K562 (cell line): ENCODE measurements around the gene NRP1. TPM values are rescaled to one million over a fixed set of nuclear protein-coding genes. Genes with fewer than 3 reads are reported as not detected.

Source experiments
- ATAC-seq: fragments of 200-7000 bp; cut with Tn5 transposase; 3 replicates; pipeline ENCODE4 v1.9.1; 2020; ENCODE audit warnings: moderate library complexity
- BruUV-seq: library from RNA; stranded (reverse); fragments of 400-500 nt; replicated peaks from 2 replicates; lab custom pipeline; 2021; lab: Mats Ljungman, UMichigan
- CTCF ChIA-PET: fragments of 300-600 bp; formaldehyde crosslinking; extraction: SDS; loops from one replicate; lab custom pipeline; 2021; ENCODE audit warnings: low intra/inter-chr PET ratio; lab: Yijun Ruan, JAX
- POLR2A ChIA-PET: fragments of 300-600, 350-650 bp; sonication (Branson Sonifier 250); formaldehyde crosslinking; extraction: SDS; loops from one replicate; lab custom pipeline; 2021; ENCODE audit warnings: antibody characterized with exemption, inconsistent platforms; lab: Yijun Ruan, JAX
- DNase-seq, 4 experiments: peaks; one replicate each; pipeline versions ENCODE4 v3.0.0 to v3.0.0-alpha.2; 2011 to 2018; ENCODE audit warnings: low spot score in 3 of 4, mixed read lengths in 3 of 4; ENCODE audit errors: extremely low read depth in 1 of 4
- FAIRE-seq: peaks from 2 replicates; lab custom pipeline; 2011; peaks lifted over from hg19 to GRCh38; lab: Jason Lieb, UNC
- H2AFZ ChIP-seq: 2 replicates; pipeline ENCODE4 v1.6.0; 2011; ENCODE audit warnings: low read depth, low read length, control low read depth, inconsistent platforms
- H3K27ac ChIP-seq: fragments of 200-600 bp; 3 replicates; pipeline ENCODE4 v1.8.0; 2011; ENCODE audit warnings: low read depth, mild to moderate bottlenecking, control low read depth, inconsistent platforms, low read length, moderate library complexity, mixed read lengths; ENCODE audit errors: extremely low read depth
- H3K27me3 ChIP-seq, 2 experiments: fragments of 300-600 bp in 1 of 2; 2 replicates in 1 of 2; 3 replicates in 1 of 2; pipeline versions ENCODE4 v1.6.0 to v1.8.0; 2011; ENCODE audit warnings: inconsistent platforms in 2 of 2, low read length in 2 of 2, mild to moderate bottlenecking in 1 of 2, mixed read lengths in 1 of 2, moderate library complexity in 1 of 2; ENCODE audit not compliant: control insufficient read depth in 2 of 2, insufficient read depth in 2 of 2
- H3K36me3 ChIP-seq: fragments of 300-600 bp; 3 replicates; pipeline ENCODE4 v1.8.0; 2011; ENCODE audit warnings: mild to moderate bottlenecking, low read length, inconsistent platforms; ENCODE audit not compliant: control insufficient read depth, insufficient read depth
- H3K4me1 ChIP-seq, 2 experiments: fragments of 200-600 bp in 1 of 2; replicated peaks in 1 of 2; 2 replicates in 1 of 2; 3 replicates in 1 of 2; pipeline versions ENCODE4 v1.5.1 to v1.8.0; 2011; ENCODE audit warnings: inconsistent platforms in 2 of 2, low read length in 2 of 2, mild to moderate bottlenecking in 1 of 2, mixed read lengths in 1 of 2, moderate library complexity in 1 of 2; ENCODE audit not compliant: control insufficient read depth in 2 of 2, insufficient read depth in 2 of 2
- H3K4me2 ChIP-seq: 2 replicates; pipeline ENCODE4 v1.6.1; 2011; ENCODE audit warnings: low read length, control low read depth, inconsistent platforms, mixed read lengths; ENCODE audit not compliant: insufficient read depth
- H3K4me3 ChIP-seq: fragments of 200-600 bp; sonication (generic), shearing (Covaris generic); 2 replicates; pipeline ENCODE4 v1.5.1; 2016; ENCODE audit warnings: control low read depth, inconsistent platforms
- H3K79me2 ChIP-seq: fragments of 200-600 bp; 3 replicates; pipeline ENCODE4 v1.8.0; 2011; ENCODE audit warnings: low read length, inconsistent platforms; ENCODE audit not compliant: control insufficient read depth, insufficient read depth
- H3K9ac ChIP-seq, 2 experiments: 2 replicates each; pipeline versions ENCODE4 v1.6.0 to v1.6.1; 2011; ENCODE audit warnings: low read depth in 2 of 2, low read length in 2 of 2, control low read depth in 1 of 2, inconsistent platforms in 1 of 2, mild to moderate bottlenecking in 1 of 2, mixed read lengths in 1 of 2; ENCODE audit not compliant: insufficient read depth in 1 of 2
- H3K9me1 ChIP-seq: one replicate; pipeline ENCODE4 v1.6.0; 2011; ENCODE audit warnings: inconsistent platforms, mild to moderate bottlenecking, low read length, moderate library complexity; ENCODE audit not compliant: control insufficient read depth, insufficient read depth
- H3K9me3 ChIP-seq: replicated peaks from 2 replicates; pipeline ENCODE4 v1.5.1; 2011; ENCODE audit warnings: low read depth, low read length, inconsistent platforms; ENCODE audit not compliant: control insufficient read depth, insufficient read depth
- H4K20me1 ChIP-seq: replicated peaks from 2 replicates; pipeline ENCODE4 v1.6.1; 2011; ENCODE audit warnings: low read length, inconsistent platforms, mixed read lengths; ENCODE audit not compliant: control insufficient read depth, insufficient read depth
- BMI1 ChIP-seq: fragments of 150-350 bp; IDR thresholded peaks from 2 replicates; pipeline ENCODE4 v1.6.1; 2014; ENCODE audit warnings: low read length
- KAT8 ChIP-seq: fragments of 450-650 bp; IDR thresholded peaks from 2 replicates; pipeline ENCODE4 v1.6.1; 2016; ENCODE audit warnings: low read depth, mild to moderate bottlenecking
- NCOR1 ChIP-seq: fragments of 450-650 bp; IDR thresholded peaks from 2 replicates; pipeline ENCODE4 v1.6.1; 2016; ENCODE audit warnings: mild to moderate bottlenecking, moderate library complexity
- NFE2 ChIP-seq: IDR thresholded peaks from 2 replicates; pipeline ENCODE4 v1.6.1; 2014; ENCODE audit warnings: antibody characterized with exemption, low read depth
- SREBF2 ChIP-seq: sonication (generic); formaldehyde crosslinking; IDR thresholded peaks from 2 replicates; pipeline ENCODE4 v1.4.0; 2020; ENCODE audit warnings: mild to moderate bottlenecking, missing genetic modification reagents
- TFAM ChIP-seq: fragments of 250-450 bp; sonication (Bioruptor Pico); conservative IDR thresholded peaks from 2 replicates; pipeline ENCODE4 v1.5.0; 2021; ENCODE audit warnings: mild to moderate bottlenecking, moderate library complexity
- ZNF146 ChIP-seq: IDR thresholded peaks from one replicate; pipeline ENCODE4 v1.6.1; 2018; ENCODE audit warnings: missing compliant biosample characterization; ENCODE audit not compliant: unreplicated experiment
- WGBS: fragments of 100-300 bp; shearing (Covaris generic); methylation state at CpG from one replicate; pipeline ENCODE4 v1.1.6; 2016; ENCODE audit warnings: low coverage, mixed read lengths; ENCODE audit not compliant: insufficient coverage; ENCODE audit errors: missing lambda C conversion rate; 5-methylcytosine and 5-hydroxymethylcytosine counted together
- in situ Hi-C: fragments of 300-500 bp; cut with MboI; formaldehyde crosslinking; loops from 4 replicates; pipeline ENCODE4 v1.15.0; 2018; ENCODE audit warnings: inconsistent platforms, mixed read lengths
- intact Hi-C: fragments of 100-400 bp; cut with micrococcal nuclease; formaldehyde crosslinking; loops from 2 replicates; pipeline ENCODE4 v1.14.2; 2022
- polyA plus RNA-seq, 8 experiments: library from polyadenylated mRNA; depleted of rRNA in 4 of 8; stranded (reverse) in 5 of 8; unstranded in 3 of 8; fragments of >200 nt; fragmentation: Nextera tagmentation in 2 of 8; fragmentation: Illumina TruSeq in 1 of 8; extraction: Ambion mirVana in 2 of 8; extraction: Trizol in 1 of 8; gene quantifications; 2 replicates each; pipeline versions ENCODE4 v1.2.1 to v1.2.3, GENCODE V29; 2011 to 2014; ENCODE audit warnings: inconsistent platforms in 1 of 8, missing spikeins in 1 of 8
- total RNA-seq, 7 experiments: library from RNA; depleted of rRNA in 6 of 7; stranded (reverse); fragments of >200 nt in 6 of 7; fragmentation: Illumina TruSeq in 2 of 7; extraction: Trizol in 2 of 7; gene quantifications; 2 replicates each; pipeline versions ENCODE4 v1.2.1 to v1.2.3, GENCODE V29; 2011 to 2021; ENCODE audit warnings: low replicate concordance in 1 of 7

The NRP1 gene
- total and polyA plus RNA-seq, 9 of the 15 experiments (the other 6 are each of a cell fraction or from before 2014, with no cell fraction given): 0.01 to 0.38 (median 0.04) TPM; not detected in 5

GRCh38 chr10:33289776-33290175 lies 44.7 kb downstream of the NRP1 start (continued):
- TF ChIP-seq SREBF2 (CRISPR knock-in tag): no peak
- TF ChIP-seq ZNF146: no peak
- no peak for TF ChIP-seq BMI1
- no peak for TF ChIP-seq NCOR1
- TF ChIP-seq NFE2: no peak
- TF ChIP-seq, all 486 proteins: peak for 0

GRCh38 chr10:33288127-33288526 lies 46.3 kb downstream of the NRP1 start:
- FAIRE-seq: no peak
- H3K4me1 ChIP-seq: no peaks in the 10 kb centered on the region
- no peaks in the 10 kb centered on the region for H3K9me1 ChIP-seq
- CTCF ChIA-PET: no interaction called here
- no peak overlapping the region for H3K27ac ChIP-seq
- H3K9ac ChIP-seq: no peak overlapping the region
- TF ChIP-seq KAT8 (no peak), TFAM (CRISPR knock-in tag) (no peak)
- TF ChIP-seq, all 486 proteins: peak for 0
- intact Hi-C loops: no loop called here
- Histone ChIP-seq H3K4me2 (no peak overlapping the region), H2AFZ (no peak overlapping the region), H3K4me3 (no peak overlapping the region), H4K20me1 (no peaks in the 10 kb centered on the region), H3K36me3 (no peaks in the 10 kb centered on the region), H3K79me2 (no peaks in the 10 kb centered on the region), H3K9me3 (no peaks in the 10 kb centered on the region), H3K27me3 (no peaks in the 10 kb centered on the region; a peak in 1 of 5 replicates)
- no peak for ATAC-seq
- POLR2A ChIA-PET: no interaction called here
- no TSS peak for BruUV-seq
- 0% methylated on average over 3 of the region's 3 CpGs for WGBS
- in situ Hi-C loops: no loop called here
- no peak for DNase-seq
